Raji (cell line): ENCODE measurements around the gene LTB4R.

Source experiments
- POLR2A ChIP-seq: IDR thresholded peaks from 2 replicates; pipeline ENCODE4 v1.6.1; 2011; ENCODE audit warnings: low read depth, low read length, control low read depth; ENCODE audit not compliant: insufficient read depth

Gene LTB4R

DNA sequence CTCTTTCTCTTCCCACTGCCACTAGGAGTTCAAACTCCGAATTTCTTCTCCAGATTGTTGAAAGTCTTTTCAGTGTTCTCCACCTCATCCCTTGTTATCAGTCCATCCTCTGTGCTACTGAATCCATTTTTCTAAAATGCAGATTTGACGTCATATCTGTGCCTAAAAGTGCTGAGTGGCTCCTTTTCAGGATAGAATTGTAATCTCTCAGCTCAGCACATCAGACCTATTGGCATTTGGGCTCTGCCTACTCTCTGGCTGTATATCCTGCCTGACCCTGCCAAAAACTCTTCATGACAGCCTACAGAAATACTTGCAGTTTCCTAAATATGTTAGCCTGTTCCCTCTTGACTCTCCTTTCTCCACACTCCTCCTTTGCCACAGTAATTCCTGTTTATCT lies 38.8 kb upstream of the LTB4R start:
- no peak for TF ChIP-seq POLR2A

DNA sequence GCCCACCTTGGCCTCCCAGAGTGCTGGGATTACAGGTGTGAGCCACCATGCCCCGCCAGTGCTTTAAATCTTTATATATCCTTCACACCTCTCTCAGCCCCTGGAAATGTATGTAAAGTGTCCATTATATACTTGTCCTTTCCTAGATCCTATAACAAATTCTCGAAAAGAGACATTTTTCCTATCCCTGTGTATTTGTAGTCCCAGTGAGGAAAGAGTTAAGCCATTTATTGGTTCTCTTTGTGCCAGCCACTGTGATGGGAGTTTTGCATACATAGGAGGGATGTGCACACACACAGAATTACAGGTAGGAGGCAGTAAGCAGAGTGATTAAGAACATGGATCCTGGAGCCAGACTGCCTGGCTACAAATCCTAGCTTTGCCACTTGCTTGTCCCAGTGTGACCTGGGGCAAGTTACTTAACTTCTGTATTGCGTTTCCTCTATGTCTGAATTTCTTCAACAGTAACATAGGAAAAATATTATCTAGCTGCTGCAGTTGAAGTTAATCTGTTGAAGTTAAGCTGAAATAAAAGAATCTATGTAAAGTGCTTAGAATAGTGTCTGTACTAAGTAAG lies 37.8 kb upstream of the LTB4R start:
- TF ChIP-seq POLR2A: no peak

- peak; percentile 31; the same call in 1 of the 2 replicates for TF ChIP-seq POLR2A
These were observed 37.2 kb upstream of the LTB4R start for GRCh38 chr14:24274101-24274543.

DNA sequence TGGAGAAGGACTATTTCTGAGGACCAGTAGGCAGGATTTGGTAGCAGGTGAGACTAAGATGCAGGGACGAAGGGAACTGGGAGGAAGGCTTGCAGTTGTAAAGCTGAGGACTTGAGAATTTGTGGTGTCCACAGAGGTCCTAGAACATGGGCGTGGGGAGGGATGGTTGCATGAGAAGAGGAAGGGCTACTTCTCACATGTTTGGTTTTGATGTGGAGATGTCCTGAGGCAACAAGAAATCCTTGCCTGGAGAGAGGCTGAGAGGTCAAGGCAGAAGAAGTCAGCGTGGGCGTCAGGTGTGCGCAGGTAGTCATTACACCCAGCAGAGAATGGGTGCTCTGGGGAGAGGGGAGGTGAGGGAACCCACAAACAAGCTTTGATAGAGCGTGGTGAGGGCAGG lies 34.2 kb upstream of the LTB4R start:
- no peak for TF ChIP-seq POLR2A

GRCh38 chr14:24277606-24278321 lies 33.5 kb upstream of the LTB4R start:
- TF ChIP-seq POLR2A: no peak

- no peak for TF ChIP-seq POLR2A
These were observed 32.9 kb upstream of the LTB4R start for GRCh38 chr14:24278424-24278823.

GRCh38 chr14:24279301-24280186 lies 31.8 kb upstream of the LTB4R start:
- TF ChIP-seq POLR2A: no peak

GRCh38 chr14:24280797-24281460 lies 30.4 kb upstream of the LTB4R start:
- TF ChIP-seq POLR2A: no peak

DNA sequence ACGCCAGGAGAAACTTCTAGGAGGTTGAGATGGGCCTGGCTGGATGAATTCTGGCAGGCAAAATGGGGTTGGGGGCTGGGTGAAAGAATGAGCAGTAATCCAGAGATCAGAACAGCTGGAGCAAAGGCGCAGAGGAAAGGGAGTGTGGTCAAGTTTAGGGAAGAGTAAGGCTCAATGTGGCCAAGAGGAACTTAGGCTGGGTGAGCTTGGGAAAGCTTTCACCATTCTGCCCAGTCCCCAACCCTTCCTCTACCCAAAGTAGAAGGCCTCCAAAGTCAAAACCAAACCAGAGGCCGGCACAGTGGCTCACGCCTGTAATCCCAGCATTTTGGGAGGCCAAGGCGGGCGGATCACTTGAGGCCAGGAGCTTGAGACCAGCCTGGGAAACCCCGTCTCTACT lies 29.7 kb upstream of the LTB4R start:
- no peak for TF ChIP-seq POLR2A

GRCh38 chr14:24282736-24283135 lies 28.6 kb upstream of the LTB4R start:
- no peak for TF ChIP-seq POLR2A

- TF ChIP-seq POLR2A: no peak
These were observed 27.4 kb upstream of the LTB4R start for GRCh38 chr14:24283796-24284460.

DNA sequence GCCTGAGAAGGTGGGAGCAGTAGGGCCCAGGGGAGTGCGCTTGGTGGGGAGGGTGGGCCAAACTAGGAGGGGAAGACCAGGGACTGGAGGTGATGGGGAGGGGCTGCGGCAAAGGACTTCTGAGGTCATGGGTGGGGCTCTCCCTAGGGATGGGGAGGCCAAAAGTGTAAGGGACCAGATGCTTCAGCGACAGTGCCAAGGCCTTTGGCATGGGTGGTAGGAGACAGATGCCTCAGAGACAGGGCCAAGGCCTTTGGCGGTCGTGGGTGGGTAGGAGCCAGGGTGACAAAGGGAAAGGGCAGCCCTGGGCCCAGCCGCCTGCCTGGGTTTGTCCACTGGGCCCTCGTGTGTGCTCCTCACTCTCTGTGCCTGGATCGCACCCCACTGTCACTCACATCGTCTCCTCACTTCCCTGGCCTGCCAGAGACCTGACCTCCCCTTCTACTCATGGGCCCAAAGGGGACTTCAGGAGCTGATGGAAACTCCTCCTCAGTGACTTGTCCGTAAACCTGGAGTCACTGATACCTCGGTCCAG lies 26.7 kb upstream of the LTB4R start:
- TF ChIP-seq POLR2A: no peak

DNA sequence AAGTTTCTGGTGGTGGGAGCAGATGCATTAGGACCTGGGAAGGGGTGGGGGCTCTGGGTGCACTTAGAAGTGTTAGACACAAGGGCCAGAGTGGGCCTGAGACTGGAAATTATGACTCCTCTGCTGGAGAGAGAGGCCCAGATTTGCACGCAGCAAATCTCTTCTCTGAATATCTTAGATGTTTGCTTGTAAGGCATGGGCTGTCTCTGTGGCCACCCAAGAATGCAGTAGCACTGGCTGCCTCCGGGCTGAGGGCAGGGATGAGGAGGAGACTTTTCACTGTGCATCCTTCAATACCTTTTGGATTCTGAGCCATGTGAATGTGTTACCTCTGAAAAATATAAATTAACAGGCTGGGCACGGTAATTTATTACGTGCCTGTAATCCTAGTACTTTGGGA lies 26.0 kb upstream of the LTB4R start:
- TF ChIP-seq POLR2A: no peak

- TF ChIP-seq POLR2A: no peak
These were observed 24.3 kb upstream of the LTB4R start for GRCh38 chr14:24286996-24287395.
